Right lobe of liver (tissue), 6 donors: Measurements from ENCODE around the gene SELPLG. TPM values are rescaled to one million over a fixed set of nuclear protein-coding genes. Genes with fewer than 3 reads are reported as not detected.

Experiments used
- ATAC-seq, 4 donors: fragments of 200-7000 bp; cut with Tn5 transposase; one replicate each; pipeline ENCODE4 v1.9.1; 2020; ENCODE audit warnings: mild to moderate bottlenecking in 4 of 4, moderate library complexity in 4 of 4
- DNase-seq, 3 donors: peaks; one replicate each; pipeline ENCODE4 v3.0.0-alpha.2; 2020
- H3K27ac ChIP-seq, 3 donors: fragments of 200-600 bp; one replicate each; pipeline ENCODE4 v1.8.0; 2022
- H3K27me3 ChIP-seq, 2 donors: fragments of 200-600 bp; one replicate each; pipeline ENCODE4 v1.8.0; 2022
- H3K36me3 ChIP-seq, 4 donors: fragments of 200-600 bp; sonication (generic) in 1 of 4; one replicate each; pipeline versions ENCODE4 v1.5.1 to v1.8.0; 2017 to 2022; ENCODE audit warnings: control low read depth in 1 of 4
- H3K4me1 ChIP-seq, 4 donors: fragments of 200-600 bp; sonication (generic) in 1 of 4; one replicate each; pipeline versions ENCODE4 v1.5.1 to v1.8.0; 2017 to 2022; ENCODE audit warnings: control low read depth in 1 of 4
- H3K4me3 ChIP-seq, 3 donors: fragments of 200-600 bp; one replicate each; pipeline ENCODE4 v1.8.0; 2022
- H3K9me3 ChIP-seq, 4 donors: fragments of 200-600 bp; sonication (generic) in 1 of 4; one replicate each; pipeline versions ENCODE4 v1.5.1 to v1.8.0; 2017 to 2022; ENCODE audit warnings: control low read depth in 1 of 4
- CTCF ChIP-seq, 4 donors: fragments of 200-600 bp in 3 of 4; fragments of 450-650 bp in 1 of 4; IDR thresholded peaks; one replicate each; pipeline versions ENCODE4 v1.5.1 to v1.8.0; 2016 to 2022; ENCODE audit warnings: antibody characterized with exemption in 4 of 4, mild to moderate bottlenecking in 2 of 4
- POLR2A ChIP-seq: fragments of 450-650 bp; IDR thresholded peaks from one replicate; pipeline ENCODE4 v1.6.1; 2017; ENCODE audit warnings: antibody characterized with exemption, mild to moderate bottlenecking
- WGBS: methylation state at CpG from one replicate; pipeline ENCODE4 v1.1.6; 2018; ENCODE audit warnings: low coverage, low lambda C conversion rate; ENCODE audit not compliant: insufficient coverage; ENCODE audit errors: missing lambda C conversion rate; 5-methylcytosine and 5-hydroxymethylcytosine counted together
- intact Hi-C, 2 donors: fragments of 100-400 bp; cut with DNase I; formaldehyde crosslinking; loops; one replicate each; pipeline versions ENCODE4 v1.11.2 to v1.14.1; 2022
- total RNA-seq, 6 experiments: library from RNA; depleted of rRNA in 2 of 6; stranded (reverse); fragments of >200 nt in 2 of 6; fragmentation: NEBNext Ultra II Directional in 3 of 6; extraction: Animal tissue kit (Norgen Biotek cat#: 25700) in 3 of 6; gene quantifications; one replicate each; pipeline versions ENCODE4 v1.1.0 to v1.2.4, GENCODE V29; 2016 to 2023
- donor health status: DM: no; HTN: yes; CAD: no.
- donor health status: DM: no; HTN: no; CAD: no.
- donor health status: DM: no; HTN: no; CAD: no.
- donor health status: DM: no; HTN: yes; CAD: no.
- donor health status: DM: no; HTN: yes; CAD: no.

The SELPLG gene
- total RNA-seq, 6 experiments from 2014 or later: 1.5 to 6.0 (median 3.1) TPM

GRCh38 chr12:108603743-108604142 is 30.0 kb downstream of the SELPLG start:
- Histone ChIP-seq H3K4me1 (no peaks in the 10 kb centered on the region), H3K9me3 (no peaks in the 10 kb centered on the region), H3K27ac (no peak overlapping the region), H3K4me3 (no peak overlapping the region), H3K27me3 (no peaks in the 10 kb centered on the region), H3K36me3 (no peaks in the 10 kb centered on the region)
- 67% methylated on average over 4 of the region's 4 CpGs for WGBS
- DNase-seq: no peak
- no peak for TF ChIP-seq POLR2A
- TF ChIP-seq CTCF (IDR thresholded peaks at IDR 0.05): no peak
- ATAC-seq: no peak
- intact Hi-C loops: no loop called here

GRCh38 chr12:108602976-108603704 is 30.6 kb downstream of the SELPLG start:
- Histone ChIP-seq H3K4me1 (no peaks in the 10 kb centered on the region), H3K9me3 (no peaks in the 10 kb centered on the region), H3K27me3 (no peaks in the 10 kb centered on the region), H3K27ac (no peak overlapping the region), H3K4me3 (no peak overlapping the region), H3K36me3 (no peaks in the 10 kb centered on the region)
- no peak for DNase-seq
- no CpG with 5 or more reads among the region's 15 CpGs for WGBS
- TF ChIP-seq POLR2A: no peak
- no peak for TF ChIP-seq CTCF (IDR thresholded peaks at IDR 0.05)
- intact Hi-C loops: no loop called here
- ATAC-seq: peak in 1 of 4 donors; percentile 12

- ATAC-seq: no peak
- H3K4me1 ChIP-seq: no peaks in the 10 kb centered on the region
- intact Hi-C loops: no loop called here
- no peaks in the 10 kb centered on the region for H3K27me3 ChIP-seq
- no peak overlapping the region for H3K27ac ChIP-seq
- WGBS: 88% methylated on average over 7 of the region's 9 CpGs
- H3K9me3 ChIP-seq: no peaks in the 10 kb centered on the region
- DNase-seq: no peak
- TF ChIP-seq POLR2A (no peak), CTCF (IDR thresholded peaks at IDR 0.05) (no peak)
- no peak overlapping the region for H3K4me3 ChIP-seq
- H3K36me3 ChIP-seq: no peaks in the 10 kb centered on the region
Observed at GRCh38 chr12:108602209-108602705, 31.4 kb downstream of the SELPLG start.

GRCh38 chr12:108600702-108601007 is 33.0 kb downstream of the SELPLG start:
- H3K9me3 ChIP-seq: no peaks in the 10 kb centered on the region
- no peaks in the 10 kb centered on the region for H3K27me3 ChIP-seq
- ATAC-seq (no peak), DNase-seq (no peak)
- H3K27ac ChIP-seq: no peak overlapping the region
- H3K4me3 ChIP-seq: no peak overlapping the region
- H3K4me1 ChIP-seq: no peaks in the 10 kb centered on the region
- intact Hi-C loops: no loop called here
- WGBS: 55% methylated on average over 3 of the region's 4 CpGs
- no peaks in the 10 kb centered on the region for H3K36me3 ChIP-seq
- no peak for TF ChIP-seq POLR2A
- no peak for TF ChIP-seq CTCF (IDR thresholded peaks at IDR 0.05)
